Left lobe of liver (tissue), 2 donors: ENCODE results near the gene ROCK2. TPM values are rescaled to one million over a fixed set of nuclear protein-coding genes. Genes with fewer than 3 reads are reported as not detected.

Source experiments
- ATAC-seq: fragments of 200-7000 bp; cut with Tn5 transposase; one replicate; pipeline ENCODE4 v1.9.1; 2020; ENCODE audit warnings: mild to moderate bottlenecking, moderate library complexity
- DNase-seq: peaks from one replicate; pipeline ENCODE4 v3.0.0-alpha.2; 2020; ENCODE audit warnings: low spot score
- total RNA-seq: library from RNA; stranded (reverse); gene quantifications from one replicate; pipeline ENCODE4 v1.2.1, GENCODE V29; 2021
- donor health status: DM: no; HTN: no; CAD: no; lungs with moderate emphysema.
- donor health status: DM: no; HTN: yes; CAD: no.

ROCK2 gene
- total RNA-seq, 1 donor from 2014 or later = 12.0 TPM

DNA sequence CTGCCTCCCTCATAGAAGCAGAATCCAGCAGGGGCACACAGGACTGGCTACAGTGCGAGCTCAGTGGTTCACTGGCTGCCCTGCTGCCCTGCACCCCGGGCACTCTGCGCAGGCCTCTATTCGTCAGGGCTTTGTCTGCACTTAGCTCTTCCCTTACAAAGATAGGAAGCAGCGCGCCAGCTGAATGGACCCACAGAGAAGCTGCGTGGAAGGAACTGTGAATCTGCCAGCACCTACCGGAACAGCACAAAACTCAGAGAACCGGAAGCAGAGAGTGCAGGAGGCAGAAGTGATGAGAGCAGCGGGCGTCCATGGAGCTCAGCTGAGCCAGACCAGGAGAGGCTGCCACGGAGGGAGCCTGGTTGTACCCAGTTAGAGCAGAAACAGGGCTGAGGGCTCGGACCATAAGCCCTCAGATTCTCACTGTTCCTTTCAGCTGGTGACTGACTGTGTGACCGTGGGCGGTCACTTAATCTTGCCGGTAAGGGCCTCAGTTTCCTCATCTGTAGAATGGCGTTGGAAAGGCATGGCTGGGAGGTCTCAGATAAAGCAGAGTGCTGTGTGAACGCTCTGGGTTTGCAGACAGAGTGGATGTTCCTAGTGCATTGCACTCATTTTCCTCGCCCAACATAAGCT is 212.3 kb downstream of the ROCK2 start:
- no peak for DNase-seq
- no peak for ATAC-seq

DNA sequence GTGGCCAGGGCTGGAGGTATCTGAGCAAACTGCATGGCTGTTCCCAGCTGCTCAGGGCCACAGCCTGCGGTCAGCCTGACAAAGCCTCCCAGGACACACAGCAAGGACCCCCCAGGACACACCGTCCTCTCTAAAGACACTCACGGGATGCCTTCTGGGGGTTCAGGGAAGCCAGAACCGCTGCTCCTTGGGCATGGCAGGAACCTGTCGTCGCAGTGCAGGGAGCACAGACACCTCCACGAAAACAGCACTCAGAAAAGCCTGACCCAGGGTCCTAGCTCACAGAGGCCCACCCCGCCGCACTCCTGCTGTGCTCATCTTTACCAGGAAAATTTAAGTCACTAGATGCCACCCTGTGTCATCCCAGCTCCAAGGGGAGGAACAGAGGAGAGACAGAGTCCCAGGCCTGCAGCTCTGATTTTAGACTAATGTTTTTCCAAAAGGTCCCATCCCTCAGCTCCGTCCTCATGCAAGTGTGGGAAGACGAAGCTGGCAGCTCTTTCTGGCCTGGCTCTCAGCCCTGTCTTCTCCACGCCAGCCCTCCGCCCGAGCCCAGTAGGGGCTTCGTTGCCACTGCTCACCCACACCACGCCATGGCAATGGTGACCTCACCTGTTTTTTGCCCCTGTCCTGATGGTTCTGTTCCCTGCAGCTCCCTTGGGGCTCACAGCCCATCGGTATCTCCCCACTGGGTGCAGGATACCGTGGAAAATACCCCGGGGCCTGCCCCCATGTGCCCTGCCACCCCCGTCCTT is 213.1 kb downstream of the ROCK2 start:
- DNase-seq (no peak), ATAC-seq (no peak)

Other genes with a start within 250 kb of the ROCK2 start
- 8.1 TPM for gene SLC66A3, start 189.2 kb downstream of the ROCK2 start, total RNA-seq
- gene E2F6, start 121.5 kb upstream of the ROCK2 start, total RNA-seq = 5.0 TPM
- gene GREB1, start 189.4 kb upstream of the ROCK2 start, total RNA-seq = 22.4 TPM